HG02852 (cell line): Measurements from ENCODE around the gene DDT.
A peak's percentile ranks its signal among the peaks of the same experiment; 100 is the strongest.
"Not testable (repeated sequence)": the region's sequence is repeated elsewhere in the genome, so short reads cannot be mapped to it uniquely, and the experiment has no call there.

Source experiments
- ATAC-seq: cut with Tn5 transposase; IDR thresholded peaks from one replicate; pipeline ENCODE4 v1.9.1; 2021; ENCODE audit warnings: mild to moderate bottlenecking, moderate library complexity; ENCODE audit not compliant: unreplicated experiment

The DDT gene

GRCh38 chr22:23993080-23993479 is 18.8 kb upstream of the DDT start:
- ATAC-seq: not testable (repeated sequence)

GRCh38 chr22:23989583-23990244 is 15.5 kb upstream of the DDT start:
- ATAC-seq: not testable (repeated sequence)

DNA sequence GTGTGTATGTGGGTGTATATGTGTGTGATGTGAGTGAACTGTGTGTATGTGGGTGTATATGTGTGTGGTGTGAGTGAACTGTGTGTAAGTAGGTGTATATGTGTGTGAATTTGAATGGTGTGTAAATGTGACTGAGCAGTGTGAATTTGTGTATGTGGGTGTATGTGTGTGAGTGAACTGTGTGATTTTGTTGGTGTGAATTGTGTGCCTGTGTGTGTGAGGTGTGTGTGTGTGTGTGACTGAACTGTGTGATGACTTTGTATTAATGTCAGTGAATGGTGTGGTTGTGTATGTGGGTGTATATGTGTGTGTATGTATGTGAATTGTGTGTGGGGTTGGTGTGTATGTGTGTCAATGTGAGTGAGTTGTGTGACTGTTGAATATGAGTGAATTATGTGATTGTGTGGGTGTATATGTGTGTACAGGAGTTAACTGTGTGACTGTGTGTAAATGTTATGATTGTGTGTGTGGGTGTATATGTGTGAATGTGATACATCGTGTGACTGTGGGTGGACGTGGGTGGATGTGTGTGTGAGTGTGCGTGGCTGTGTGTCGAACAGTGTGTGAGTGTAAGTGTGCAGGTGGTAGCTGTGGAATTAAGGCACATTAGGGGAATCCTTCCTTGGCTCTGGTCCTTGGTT is 12.4 kb upstream of the DDT start:
- not testable (repeated sequence) for ATAC-seq

GRCh38 chr22:23986089-23986488 is 11.8 kb upstream of the DDT start:
- not testable (repeated sequence) for ATAC-seq

- ATAC-seq: no peak
These were observed 10.2 kb upstream of the DDT start for GRCh38 chr22:23984430-23984829.

GRCh38 chr22:23980567-23980966 is 6.3 kb upstream of the DDT start:
- not testable (repeated sequence) for ATAC-seq

DNA sequence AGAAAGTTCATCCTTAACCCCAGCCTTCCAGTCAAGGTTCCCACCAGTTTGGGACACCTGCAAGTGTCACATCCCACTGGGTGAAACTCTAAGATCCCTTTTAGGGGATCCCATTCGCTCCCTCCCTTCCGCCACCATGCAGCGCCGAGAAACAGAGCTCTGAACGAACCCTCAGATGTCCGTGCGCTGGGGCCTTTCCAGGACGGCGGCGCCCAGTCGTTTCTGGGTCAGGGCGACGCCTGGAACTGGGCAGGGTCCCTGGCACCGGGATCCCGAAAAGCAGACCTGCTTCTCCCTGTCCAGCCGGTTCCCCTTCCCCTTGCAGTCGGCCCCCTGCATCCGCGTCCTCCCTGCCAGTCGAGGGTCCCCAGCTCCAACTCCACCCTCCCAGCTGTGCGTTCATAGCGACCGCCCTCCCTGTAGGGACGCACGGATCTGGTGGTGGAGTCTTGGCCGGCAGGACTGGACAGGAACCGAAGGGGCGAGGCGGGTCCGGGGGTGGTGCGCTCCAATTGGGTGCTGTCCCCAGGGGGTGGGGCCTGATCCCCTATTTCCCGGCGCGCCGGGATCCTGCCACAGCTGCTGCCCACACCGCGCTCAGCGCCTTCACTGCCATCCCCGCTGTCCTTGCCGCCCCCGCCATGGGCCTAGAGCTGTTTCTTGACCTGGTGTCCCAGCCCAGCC is 5.5 kb upstream of the DDT start, which contains the start of gene GSTT2:
Gene GSTT2, plus strand, starts transcription at position 578 of the 684 bp plus-strand sequence.
- not testable (repeated sequence) for ATAC-seq

GRCh38 chr22:23977304-23977703 is 3.1 kb upstream of the DDT start:
- not testable (repeated sequence) for ATAC-seq

- not testable (repeated sequence) for ATAC-seq
These were observed 653 bp upstream of the DDT start for GRCh38 chr22:23974836-23975352.

GRCh38 chr22:23971927-23972326 is 2.3 kb downstream of the DDT start:
- not testable (repeated sequence) for ATAC-seq

DNA sequence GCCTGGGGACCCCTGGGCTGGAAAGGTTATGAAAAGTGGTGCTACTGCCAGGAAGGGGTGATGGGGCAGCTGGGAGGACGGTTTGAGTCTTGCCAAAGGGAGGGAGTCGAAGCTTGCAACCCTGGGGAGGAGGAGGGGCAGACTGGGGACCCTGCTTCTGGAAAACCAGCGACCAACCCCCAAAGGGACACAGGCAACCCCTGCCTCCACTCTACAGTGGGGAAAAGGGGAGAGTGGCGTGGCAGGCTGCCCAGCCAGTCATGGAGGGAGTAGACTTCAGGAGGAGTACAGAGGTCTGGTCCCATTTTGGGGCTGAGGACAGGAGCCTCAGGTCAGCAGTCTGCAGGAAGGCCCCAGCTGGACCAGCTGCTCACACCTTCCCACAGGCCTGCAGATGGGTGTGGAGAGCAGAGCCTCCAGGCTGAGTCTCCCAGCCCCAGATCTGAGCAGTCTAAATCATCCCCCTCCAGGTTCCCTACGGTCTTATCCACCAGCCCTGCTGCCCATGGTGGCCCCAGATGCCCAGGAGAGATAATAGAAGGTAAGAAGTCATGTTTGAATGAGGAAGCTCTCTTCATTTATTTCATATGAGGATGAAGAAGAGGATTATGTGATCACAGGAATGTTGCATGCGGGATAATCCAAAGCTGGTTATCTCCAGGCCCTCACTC is 3.3 kb downstream of the DDT start:
- ATAC-seq: no peak

DNA sequence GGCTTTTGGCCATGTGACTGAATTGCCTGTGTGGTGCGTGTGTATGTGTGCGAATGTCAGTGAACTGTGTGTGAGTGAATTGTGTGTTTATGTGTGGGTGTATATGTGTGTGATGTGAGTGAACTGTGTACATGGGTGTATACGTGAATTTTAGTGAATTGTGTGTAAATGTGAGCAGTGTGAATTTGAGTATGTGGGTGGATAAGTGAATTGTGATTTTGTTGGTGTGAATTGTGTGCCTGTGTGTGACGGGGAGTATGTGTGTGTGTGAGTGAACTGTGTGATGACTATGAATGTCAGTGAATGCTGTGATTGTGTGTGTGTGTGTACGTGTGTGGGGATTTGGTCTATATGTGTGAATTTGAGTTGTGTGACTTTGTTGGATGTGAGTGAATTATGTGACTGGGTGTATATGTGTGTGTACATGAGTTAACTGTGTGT is 4.0 kb downstream of the DDT start:
- ATAC-seq: no peak

DNA sequence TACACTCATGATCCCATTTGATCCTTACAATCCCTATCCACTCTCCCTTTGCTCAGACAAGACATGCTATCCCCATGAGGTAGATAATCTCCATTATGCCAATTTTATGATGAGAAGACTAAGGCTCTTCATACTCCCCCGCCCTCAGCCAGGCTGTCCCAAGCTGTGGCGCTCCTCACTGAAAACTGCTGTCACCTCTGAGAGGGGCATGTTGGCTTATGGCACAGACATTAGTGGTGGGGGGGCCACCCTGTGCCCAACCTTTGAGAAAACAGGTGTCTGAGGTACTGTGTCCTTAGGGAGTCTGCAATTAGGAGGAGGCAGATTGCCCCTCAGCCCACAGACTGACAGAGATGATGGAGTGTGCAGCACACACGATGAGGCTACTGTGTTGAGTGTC is 5.2 kb downstream of the DDT start:
- no peak for ATAC-seq

GRCh38 chr22:23966568-23966967 is 7.7 kb downstream of the DDT start, which contains the start of gene DDTL:
Gene DDTL (plus strand): TSS chr22:23966888. CDS start chr22:23966915, 27 bp downstream.
- ATAC-seq: peak; percentile 90

GRCh38 chr22:23966094-23966493 is 8.1 kb downstream of the DDT start:
- ATAC-seq: peak; percentile 22

DNA sequence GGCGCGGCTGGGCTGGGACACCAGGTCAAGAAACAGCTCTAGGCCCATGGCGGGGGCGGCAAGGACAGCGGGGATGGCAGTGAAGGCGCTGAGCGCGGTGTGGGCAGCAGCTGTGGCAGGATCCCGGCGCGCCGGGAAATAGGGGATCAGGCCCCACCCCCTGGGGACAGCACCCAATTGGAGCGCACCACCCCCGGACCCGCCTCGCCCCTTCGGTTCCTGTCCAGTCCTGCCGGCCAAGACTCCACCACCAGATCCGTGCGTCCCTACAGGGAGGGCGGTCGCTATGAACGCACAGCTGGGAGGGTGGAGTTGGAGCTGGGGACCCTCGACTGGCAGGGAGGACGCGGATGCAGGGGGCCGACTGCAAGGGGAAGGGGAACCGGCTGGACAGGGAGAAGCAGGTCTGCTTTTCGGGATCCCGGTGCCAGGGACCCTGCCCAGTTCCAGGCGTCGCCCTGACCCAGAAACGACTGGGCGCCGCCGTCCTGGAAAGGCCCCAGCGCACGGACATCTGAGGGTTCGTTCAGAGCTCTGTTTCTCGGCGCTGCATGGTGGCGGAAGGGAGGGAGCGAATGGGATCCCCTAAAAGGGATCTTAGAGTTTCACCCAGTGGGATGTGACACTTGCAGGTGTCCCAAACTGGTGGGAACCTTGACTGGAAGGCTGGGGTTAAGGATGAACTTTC is 13.0 kb downstream of the DDT start, which contains the start of gene GSTT2B:
Gene GSTT2B, minus strand, starts transcription at position 112 of the 688 bp plus-strand sequence. Its CDS starts 64 bp downstream, at position 48.
- ATAC-seq: not testable (repeated sequence)

DNA sequence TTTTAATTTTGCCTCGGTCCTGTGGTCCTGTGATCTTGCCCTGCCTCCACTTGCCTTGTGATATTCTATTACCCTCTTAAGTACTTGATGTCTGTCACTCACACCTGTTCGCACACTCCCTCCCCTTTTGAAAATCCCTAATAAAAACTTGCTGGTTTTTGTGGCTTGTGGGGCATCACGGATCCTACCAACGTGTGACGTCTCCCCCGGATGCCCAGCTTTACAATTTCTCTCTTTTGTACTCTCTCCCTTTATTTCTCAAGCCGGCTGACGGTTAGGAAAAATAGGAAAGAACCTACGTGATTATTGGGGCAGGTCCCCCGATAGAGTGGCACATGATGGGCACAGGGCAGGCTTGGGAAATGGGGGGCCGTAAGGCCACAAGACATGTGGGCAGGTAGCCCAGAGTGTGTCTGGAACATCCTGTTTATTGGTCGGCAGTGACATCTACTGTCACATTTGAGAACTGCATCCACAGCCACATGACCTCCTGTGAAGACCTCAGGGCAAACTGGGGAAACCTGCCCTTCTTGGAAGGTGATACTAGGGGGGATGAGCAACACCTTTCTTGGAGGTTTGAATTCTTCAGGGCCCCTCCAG is 17.8 kb downstream of the DDT start:
- not testable (repeated sequence) for ATAC-seq

- ATAC-seq: not testable (repeated sequence)
These were observed 18.4 kb downstream of the DDT start for GRCh38 chr22:23955886-23956285.

GRCh38 chr22:23954991-23955305 is 19.3 kb downstream of the DDT start:
- not testable (repeated sequence) for ATAC-seq
